Adrenal gland (tissue), 12 donors: Measurements from ENCODE around the gene STAG3. TPM values are rescaled to one million over a fixed set of nuclear protein-coding genes. Genes with fewer than 3 reads are reported as not detected.
A peak's percentile ranks its signal among the peaks of the same experiment; 100 is the strongest.

Experiments used
- DNase-seq, 7 donors: peaks; one replicate each; pipeline ENCODE4 v3.0.0-alpha.2; 2019 to 2020
- H3K27ac ChIP-seq, 5 donors: fragments of 200-600 bp; sonication (generic) in 4 of 5; 1 replicate in 3 of 5; 2 replicates in 2 of 5; pipeline versions ENCODE4 v1.5.1 to v1.8.0; 2016 to 2020; ENCODE audit warnings: mild to moderate bottlenecking in 1 of 5
- H3K27me3 ChIP-seq: fragments of 200-600 bp; 2 replicates; pipeline ENCODE4 v1.8.0; 2021
- H3K36me3 ChIP-seq, 2 donors: fragments of 200-600 bp; replicated peaks in 1 of 2; 1 replicate in 1 of 2; 2 replicates in 1 of 2; pipeline versions ENCODE4 v1.5.1 to v1.8.0; 2018 to 2022
- H3K4me1 ChIP-seq, 2 donors: fragments of 200-600 bp; replicated peaks in 1 of 2; 1 replicate in 1 of 2; 2 replicates in 1 of 2; pipeline versions ENCODE4 v1.5.1 to v1.8.0; 2018 to 2021
- H3K4me3 ChIP-seq, 4 donors: fragments of 200-600 bp; sonication (generic) in 3 of 4; one replicate each; pipeline ENCODE4 v1.5.1; 2016 to 2018
- H3K9me3 ChIP-seq, 3 donors: fragments of 200-600 bp; sonication (generic) in 1 of 3; replicated peaks in 1 of 3; 1 replicate in 2 of 3; 2 replicates in 1 of 3; pipeline versions ENCODE4 v1.5.1 to v1.8.0; 2016 to 2021
- CTCF ChIP-seq, 6 experiments: fragments of 450-650 bp in 4 of 6; fragments of 200-600 bp in 2 of 6; sonication (generic) in 1 of 6; IDR thresholded peaks; 1 replicate in 5 of 6; 2 replicates in 1 of 6; pipeline versions ENCODE4 v1.5.1 to v1.8.0; 2016 to 2021; ENCODE audit warnings: antibody characterized with exemption in 6 of 6, mild to moderate bottlenecking in 2 of 6, moderate library complexity in 1 of 6
- POLR2A ChIP-seq, 2 donors: fragments of 450-650 bp; IDR thresholded peaks; one replicate each; pipeline ENCODE4 v1.6.1; 2017; ENCODE audit warnings: antibody characterized with exemption in 2 of 2, mild to moderate bottlenecking in 2 of 2, moderate library complexity in 1 of 2
- WGBS, 4 donors: extraction: QIAGEN DNeasy Blood & Tissue Kit in 2 of 4; methylation state at CpG; one replicate each; pipeline versions ENCODE4 v1.1.5 to v1.1.7; 2013 to 2017; 5-methylcytosine and 5-hydroxymethylcytosine counted together
- intact Hi-C, 2 donors: fragments of 100-400 bp; cut with DNase I; formaldehyde crosslinking; loops; one replicate each; pipeline versions ENCODE4 v1.14.1 to v1.15.0; 2022 to 2023
- polyA plus RNA-seq, 3 donors: library from polyadenylated mRNA; stranded (reverse); fragments of 200-250 nt in 2 of 3; fragments of 350-450 nt in 1 of 3; fragmentation: Illumina TruSeq in 1 of 3; extraction: RNeasy Lipid Tissue Mini Kit (QIAGEN cat#74804) in 1 of 3; gene quantifications; one replicate each; pipeline ENCODE4 v1.2.3, GENCODE V29; 2013 to 2014
- total RNA-seq, 9 donors: library from RNA; depleted of rRNA in 4 of 9; stranded (reverse); fragments of >200 nt in 4 of 9; fragments of 120-200 nt in 1 of 9; fragmentation: NEBNext Ultra II Directional in 1 of 9; extraction: Animal tissue kit (Norgen Biotek cat#: 25700) in 1 of 9; gene quantifications; one replicate each; pipeline versions ENCODE4 v1.1.0 to v1.2.4, GENCODE V29; 2013 to 2023
- donor health status: healthy with polysubstance abuse.
- donor health status: Bipolar disorder and iron deficiency.
- donor health status: DM: yes; HTN: yes; CAD: no.
- donor health status: DM: no; HTN: no; CAD: no.
- donor health status: DM: no; HTN: no; CAD: no.
- donor health status: DM: yes; HTN: yes; CAD: no.

Gene STAG3
- total and polyA plus RNA-seq, 12 donors = 0.26 to 3.3 (median 1.3) TPM

- H3K36me3 ChIP-seq = no peaks in the 10 kb centered on the region
- no peak overlapping the region for H3K27ac ChIP-seq
- H3K27me3 ChIP-seq = no peaks in the 10 kb centered on the region
- intact Hi-C loops = loop anchor here (5.0 kb wide), 2 partner anchors 76 to 86 kb away; partner anchors contain the start of gene PVRIG (in 1 of the 2)
- TF ChIP-seq POLR2A (IDR thresholded peaks at IDR 0.05) (peak in 1 of 2 donors; percentile 8), CTCF (IDR thresholded peaks at IDR 0.05) (peak; percentile 75 to 92 (median 85))
- H3K4me1 ChIP-seq = peaks cover 11 to 19% of the 10 kb centered on the region in 2 donors
- no peaks in the 10 kb centered on the region for H3K9me3 ChIP-seq
- WGBS, 4 donors = 6 to 11% (median 9%) methylated on average over 22 to 24 of the region's 24 CpGs
- peak; percentile 71 to 91 (median 83) for DNase-seq
- H3K4me3 ChIP-seq = no peak overlapping the region
Measured at GRCh38 chr7:100130608-100131453, 46.9 kb upstream of the STAG3 start.

- no peak for DNase-seq
- Histone ChIP-seq H3K27me3 (no peaks in the 10 kb centered on the region), H3K9me3 (no peaks in the 10 kb centered on the region), H3K27ac (no peak overlapping the region), H3K4me1 (peaks cover 8 to 13% of the 10 kb centered on the region in 2 donors), H3K4me3 (no peak overlapping the region), H3K36me3 (no peaks in the 10 kb centered on the region)
- 57 to 77% (median 68%) methylated on average over 7 of the region's 7 CpGs for WGBS, 4 donors
- intact Hi-C loops = loop anchor here (5.0 kb wide), 2 partner anchors 75 to 85 kb away; partner anchors contain the start of gene PVRIG (in 1 of the 2)
- no peak for TF ChIP-seq CTCF (IDR thresholded peaks at IDR 0.05)
- no peak for TF ChIP-seq POLR2A (IDR thresholded peaks at IDR 0.05)
Measured at GRCh38 chr7:100132126-100132525, 45.6 kb upstream of the STAG3 start.

GRCh38 chr7:100132697-100133151 is 45.0 kb upstream of the STAG3 start:
- 39 to 48% (median 46%) methylated on average over 3 of the region's 3 CpGs for WGBS, 4 donors
- intact Hi-C loops = loop anchor here (5.0 kb wide), 2 partner anchors 75 to 85 kb away; partner anchors contain the start of gene PVRIG (in 1 of the 2)
- DNase-seq = peak; percentile 46 to 80 (median 59)

More at GRCh38 chr7:100132697-100133151, 45.0 kb upstream of the STAG3 start:
- Histone ChIP-seq H3K27me3 (no peaks in the 10 kb centered on the region), H3K4me1 (peaks cover 6 to 9% of the 10 kb centered on the region in 2 donors), H3K36me3 (no peaks in the 10 kb centered on the region), H3K4me3 (no peak overlapping the region), H3K9me3 (no peaks in the 10 kb centered on the region), H3K27ac (no peak overlapping the region)
- TF ChIP-seq POLR2A (IDR thresholded peaks at IDR 0.05) (no peak), CTCF (IDR thresholded peaks at IDR 0.05) (peak; percentile 45 to 95 (median 82))
